Pancreas (tissue), 10 donors: ENCODE results near the gene SYNJ2. TPM values are rescaled to one million over a fixed set of nuclear protein-coding genes. Genes with fewer than 3 reads are reported as not detected.
A peak's percentile ranks its signal among the peaks of the same experiment; 100 is the strongest.

Source experiments
- ATAC-seq, 4 donors: fragments of 200-7000 bp; cut with Tn5 transposase; one replicate each; pipeline versions ENCODE4 v1.8.0 to v1.9.1; 2020; ENCODE audit warnings: mild to moderate bottlenecking in 4 of 4, moderate library complexity in 4 of 4
- DNase-seq, 6 donors: peaks; one replicate each; pipeline ENCODE4 v3.0.0-alpha.2; 2020
- FAIRE-seq: peaks from 2 replicates; lab custom pipeline; 2012; peaks lifted over from hg19 to GRCh38; lab: Jason Lieb, UNC
- H3K27ac ChIP-seq, 4 donors: fragments of 200-600 bp; sonication (generic); 1 replicate in 3 of 4; 2 replicates in 1 of 4; pipeline versions ENCODE4 v1.5.0 to v1.8.0; 2020
- H3K27me3 ChIP-seq, 4 donors: fragments of 200-600 bp; one replicate each; pipeline ENCODE4 v1.8.0; 2021
- H3K36me3 ChIP-seq, 3 donors: fragments of 200-600 bp; sonication (generic) in 1 of 3; one replicate each; pipeline versions ENCODE4 v1.5.0 to v1.8.0; 2020 to 2021
- H3K4me1 ChIP-seq, 3 donors: fragments of 200-600 bp; one replicate each; pipeline ENCODE4 v1.8.0; 2021
- H3K4me3 ChIP-seq, 4 donors: fragments of 200-600 bp; sonication (generic) in 2 of 4; one replicate each; pipeline versions ENCODE4 v1.5.0 to v1.8.0; 2020 to 2021
- H3K9me3 ChIP-seq, 4 donors: fragments of 200-600 bp; one replicate each; pipeline ENCODE4 v1.8.0; 2021
- WGBS, 2 donors: extraction: QIAGEN DNeasy Blood & Tissue Kit; methylation state at CpG; one replicate each; pipeline ENCODE4 v1.1.7; 2013; 5-methylcytosine and 5-hydroxymethylcytosine counted together
- intact Hi-C, 3 donors: fragments of 100-400 bp; cut with DNase I; formaldehyde crosslinking; loops; one replicate each; pipeline versions ENCODE4 v1.11.1 to v1.14.2; 2022
- polyA plus RNA-seq, 2 donors: library from polyadenylated mRNA; stranded (reverse); fragments of 200-250 nt; gene quantifications; one replicate each; pipeline ENCODE4 v1.2.3, GENCODE V29; 2013
- total RNA-seq, 6 donors: library from RNA; stranded (reverse); fragmentation: NEBNext Ultra II Directional in 4 of 6; extraction: Animal tissue kit (Norgen Biotek cat#: 25700) in 4 of 6; gene quantifications; one replicate each; pipeline versions ENCODE4 v1.2.1 to v1.2.4, GENCODE V29; 2021 to 2023
- TF ChIP-seq, protein P1 (sequence below), 4 donors: fragments of 200-600 bp; sonication (generic) in 3 of 4; IDR thresholded peaks; one replicate each; pipeline versions ENCODE4 v1.5.0 to v1.8.0; 2021; ENCODE audit warnings: antibody characterized with exemption in 4 of 4
- donor health status: healthy with polysubstance abuse.
- donor health status: DM: no; HTN: no; CAD: no; lungs with moderate emphysema.
- donor health status: DM: no; HTN: no; CAD: no.
- donor health status: control.
- donor health status: control.
- donor health status: Bipolar disorder and iron deficiency.
- donor health status: DM: yes; HTN: yes; CAD: no.
- donor health status: DM: no; HTN: no; CAD: no.
- donor health status: DM: no; HTN: no; CAD: no.
- donor health status: DM: yes; HTN: yes; CAD: no.

The SYNJ2 gene
- total and polyA plus RNA-seq, 8 donors, result 7.9 to 17.1 (median 9.9) TPM

DNA sequence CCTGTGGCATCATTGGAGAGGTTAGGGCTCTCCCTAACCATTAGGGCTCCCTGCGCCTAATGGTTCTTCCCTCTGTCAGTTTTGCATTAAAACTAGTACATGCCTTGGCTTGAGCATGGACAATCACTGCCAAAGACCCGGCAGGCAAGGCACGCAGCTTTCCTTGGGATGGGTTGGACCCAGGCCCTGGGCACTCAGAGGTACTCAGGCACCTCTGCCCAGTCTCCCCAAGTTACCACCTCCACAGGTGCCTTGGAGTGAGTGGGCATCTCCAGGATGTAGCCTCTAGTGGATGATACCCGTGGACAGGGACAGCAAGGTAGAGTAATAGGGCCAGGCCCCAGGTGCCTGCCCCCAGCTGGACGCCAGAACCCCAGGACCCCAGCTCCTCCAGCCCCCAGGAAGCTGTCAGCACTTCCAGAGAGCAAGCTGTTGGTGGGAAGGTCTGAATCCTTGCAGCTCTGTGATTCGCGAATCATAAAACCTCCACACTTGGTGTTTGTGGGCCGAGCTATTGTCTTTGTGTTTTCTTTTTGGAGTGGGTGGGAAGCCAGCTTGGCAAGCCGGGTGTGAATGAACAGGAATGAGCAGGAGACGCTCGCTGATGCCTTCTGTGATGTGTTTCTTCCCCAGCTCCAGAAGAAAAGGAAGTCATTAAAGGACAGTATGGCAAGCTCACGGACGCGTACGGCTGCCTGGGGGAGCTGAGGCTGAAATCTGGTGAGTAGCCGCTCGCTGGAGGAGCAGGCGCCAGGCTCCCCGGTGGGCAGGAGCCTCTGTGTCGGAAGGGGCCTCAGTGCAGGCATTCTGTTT lies 35.1 kb downstream of the SYNJ2 start:
- Histone ChIP-seq H3K36me3 (no peaks in the 10 kb centered on the region), H3K27me3 (no peaks in the 10 kb centered on the region), H3K27ac (peak overlapping the region in 1 of 4 donors; percentile 4), H3K4me3 (no peak overlapping the region), H3K9me3 (no peaks in the 10 kb centered on the region), H3K4me1 (peaks cover 0 to 5% (median 3%) of the 10 kb centered on the region in 3 donors)
- 91 to 93% methylated on average over 20 of the region's 20 CpGs for WGBS, 2 donors
- TF ChIP-seq, protein P1, sequence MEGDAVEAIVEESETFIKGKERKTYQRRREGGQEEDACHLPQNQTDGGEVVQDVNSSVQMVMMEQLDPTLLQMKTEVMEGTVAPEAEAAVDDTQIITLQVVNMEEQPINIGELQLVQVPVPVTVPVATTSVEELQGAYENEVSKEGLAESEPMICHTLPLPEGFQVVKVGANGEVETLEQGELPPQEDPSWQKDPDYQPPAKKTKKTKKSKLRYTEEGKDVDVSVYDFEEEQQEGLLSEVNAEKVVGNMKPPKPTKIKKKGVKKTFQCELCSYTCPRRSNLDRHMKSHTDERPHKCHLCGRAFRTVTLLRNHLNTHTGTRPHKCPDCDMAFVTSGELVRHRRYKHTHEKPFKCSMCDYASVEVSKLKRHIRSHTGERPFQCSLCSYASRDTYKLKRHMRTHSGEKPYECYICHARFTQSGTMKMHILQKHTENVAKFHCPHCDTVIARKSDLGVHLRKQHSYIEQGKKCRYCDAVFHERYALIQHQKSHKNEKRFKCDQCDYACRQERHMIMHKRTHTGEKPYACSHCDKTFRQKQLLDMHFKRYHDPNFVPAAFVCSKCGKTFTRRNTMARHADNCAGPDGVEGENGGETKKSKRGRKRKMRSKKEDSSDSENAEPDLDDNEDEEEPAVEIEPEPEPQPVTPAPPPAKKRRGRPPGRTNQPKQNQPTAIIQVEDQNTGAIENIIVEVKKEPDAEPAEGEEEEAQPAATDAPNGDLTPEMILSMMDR (IDR thresholded peaks at IDR 0.05), result no peak
- no peak for FAIRE-seq
- DNase-seq, result peak in 2 of 6 donors; percentile 35 to 41
- intact Hi-C loops, result no loop called here
- ATAC-seq, result no peak

DNA sequence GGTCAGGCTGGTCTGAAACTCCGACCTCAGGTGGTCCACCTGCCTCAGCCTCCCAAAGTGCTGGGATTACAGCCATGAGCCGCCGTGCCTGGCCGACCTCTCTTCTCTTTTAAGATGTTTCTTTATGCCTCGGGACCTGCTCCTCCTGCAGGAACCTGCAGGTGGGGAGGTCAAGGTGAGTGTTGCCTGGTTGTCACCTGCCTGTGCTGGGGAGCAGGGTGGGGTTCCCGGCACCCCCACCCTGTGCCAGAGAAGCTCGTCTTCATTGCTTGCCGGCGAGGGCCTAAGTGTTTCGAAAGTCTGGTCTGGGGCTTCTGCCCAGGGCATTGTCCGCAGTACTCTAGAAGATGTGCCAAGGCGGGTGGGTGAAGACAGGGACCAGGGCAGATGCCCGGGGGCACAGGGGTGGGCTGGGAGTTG lies 36.0 kb downstream of the SYNJ2 start:
- Histone ChIP-seq H3K4me3 (no peak overlapping the region), H3K27me3 (no peaks in the 10 kb centered on the region), H3K27ac (peak overlapping the region in 1 of 4 donors; percentile 56), H3K4me1 (peaks cover 0 to 3% (median 0%) of the 10 kb centered on the region in 3 donors), H3K9me3 (no peaks in the 10 kb centered on the region), H3K36me3 (no peaks in the 10 kb centered on the region)
- intact Hi-C loops, result no loop called here
- DNase-seq (peak in 3 of 6 donors; percentile 10 to 30 (median 25)), ATAC-seq (no peak), FAIRE-seq (no peak)
- TF ChIP-seq, protein P1 (IDR thresholded peaks at IDR 0.05), result no peak
- 86 to 93% methylated on average over 13 of the region's 13 CpGs for WGBS, 2 donors

DNA sequence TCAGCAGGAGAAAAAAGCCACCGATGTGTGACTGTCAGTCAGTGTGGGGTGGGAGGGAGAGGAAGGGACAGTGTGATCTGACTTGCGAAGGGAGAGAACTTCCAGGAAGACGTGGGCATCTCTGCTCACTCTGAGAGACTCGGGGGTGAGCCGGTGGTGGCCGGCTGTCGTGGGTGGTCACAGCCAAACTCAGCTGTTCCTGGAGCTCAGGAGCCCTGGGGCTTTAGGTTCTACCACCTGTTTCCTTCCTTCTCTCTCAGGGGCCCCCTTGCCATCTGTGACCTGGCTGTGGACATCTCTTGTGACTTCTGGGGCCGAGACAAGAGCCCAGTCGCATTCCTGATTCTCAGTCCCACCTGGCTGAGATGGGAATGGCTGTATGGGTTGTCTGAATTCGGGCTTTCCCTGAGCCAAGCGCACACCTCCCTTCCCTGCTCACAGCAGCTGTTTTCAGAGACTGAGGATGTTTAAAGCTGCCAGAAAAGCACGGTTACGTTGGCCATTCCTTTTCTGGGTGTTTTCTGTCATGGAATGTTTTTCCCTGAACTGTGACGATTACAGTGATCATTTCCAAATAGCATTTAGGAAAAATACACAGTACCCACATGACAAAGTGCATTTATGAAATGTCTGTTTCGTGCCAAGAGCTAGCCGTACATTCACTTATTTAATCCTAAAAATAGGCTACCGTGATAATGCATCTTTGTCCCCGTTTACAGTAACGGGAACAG lies 36.5 kb downstream of the SYNJ2 start:
- ATAC-seq (no peak), DNase-seq (peak in 2 of 6 donors; percentile 22 to 46), FAIRE-seq (no peak)
- WGBS, 2 donors, result 79 to 82% methylated on average over 19 of the region's 19 CpGs
- no peak overlapping the region for H3K4me3 ChIP-seq
- intact Hi-C loops, result no loop called here
- TF ChIP-seq, protein P1 (IDR thresholded peaks at IDR 0.05), result no peak
- peaks cover 0 to 3% (median 0%) of the 10 kb centered on the region in 3 donors for H3K4me1 ChIP-seq
- H3K9me3 ChIP-seq, result no peaks in the 10 kb centered on the region
- peak overlapping the region in 1 of 4 donors; percentile 56 for H3K27ac ChIP-seq
- H3K36me3 ChIP-seq, result no peaks in the 10 kb centered on the region
- no peaks in the 10 kb centered on the region for H3K27me3 ChIP-seq

DNA sequence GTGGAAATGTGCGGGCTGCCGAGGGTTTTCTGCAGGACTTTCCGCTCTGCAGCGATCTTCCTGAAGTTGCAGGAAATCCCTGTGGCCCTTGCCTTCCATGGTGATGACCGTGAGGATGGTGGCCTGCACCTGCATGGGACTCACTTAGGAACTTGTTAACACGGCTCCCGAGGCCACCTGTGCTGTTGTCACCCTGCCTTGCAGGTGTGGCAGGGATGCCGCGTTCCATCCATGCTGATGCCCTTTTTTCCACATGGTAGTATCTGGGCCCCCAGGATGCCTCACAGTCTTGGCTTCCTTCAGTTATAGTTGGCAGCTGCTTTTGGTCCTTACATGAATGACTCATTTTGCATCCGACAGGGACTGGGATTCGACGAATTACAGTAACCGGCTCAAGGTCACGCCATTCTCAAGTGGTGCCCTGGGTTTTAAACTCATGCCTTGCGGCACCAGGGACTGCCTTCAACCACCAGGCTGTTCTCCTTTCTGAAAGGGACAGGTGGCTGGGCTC lies 37.2 kb downstream of the SYNJ2 start:
- no peak for FAIRE-seq
- intact Hi-C loops, result no loop called here
- Histone ChIP-seq H3K4me3 (no peak overlapping the region), H3K9me3 (no peaks in the 10 kb centered on the region), H3K27me3 (no peaks in the 10 kb centered on the region), H3K4me1 (peaks cover 0 to 3% (median 0%) of the 10 kb centered on the region in 3 donors), H3K36me3 (no peaks in the 10 kb centered on the region), H3K27ac (peak overlapping the region in 1 of 4 donors; percentile 54)
- TF ChIP-seq, protein P1 (IDR thresholded peaks at IDR 0.05), result no peak
- WGBS, 2 donors, result 78 to 79% methylated on average over 15 of the region's 15 CpGs
- ATAC-seq, result no peak
- peak in 2 of 6 donors; percentile 19 to 43 for DNase-seq
